CD14-positive monocyte (primary cell): Measurements from ENCODE around the gene TMEM86B. TPM values are rescaled to one million over a fixed set of nuclear protein-coding genes. Genes with fewer than 3 reads are reported as not detected.

Experiments used
- DNase-seq, 3 donors: peaks; one replicate each; pipeline ENCODE4 v3.0.0-alpha.2; 2011 to 2022
- H2AFZ ChIP-seq: 2 replicates; pipeline ENCODE4 v1.6.0; 2012; ENCODE audit warnings: mild to moderate bottlenecking, low read depth, low read length, inconsistent platforms; ENCODE audit not compliant: insufficient read depth, poor library complexity, severe bottlenecking
- H3K27ac ChIP-seq, 2 donors: 1 replicate in 1 of 2; 2 replicates in 1 of 2; pipeline ENCODE4 v1.5.1; 2012 to 2013; ENCODE audit warnings: low read length in 2 of 2, control low read depth in 1 of 2, inconsistent platforms in 1 of 2, low read depth in 1 of 2, mild to moderate bottlenecking in 1 of 2
- H3K27me3 ChIP-seq, 2 donors: one replicate each; pipeline versions ENCODE4 v1.6.0 to v1.6.1; 2011 to 2013; ENCODE audit warnings: low read length in 2 of 2; ENCODE audit not compliant: control insufficient read depth in 2 of 2, insufficient read depth in 2 of 2
- H3K36me3 ChIP-seq, 2 donors: replicated peaks in 1 of 2; 1 replicate in 1 of 2; 2 replicates in 1 of 2; pipeline versions ENCODE4 v1.5.1 to v1.6.1; 2012 to 2013; ENCODE audit warnings: low read length in 2 of 2, control low read depth in 1 of 2, inconsistent platforms in 1 of 2, mild to moderate bottlenecking in 1 of 2; ENCODE audit not compliant: insufficient read depth in 2 of 2, control insufficient read depth in 1 of 2
- H3K4me1 ChIP-seq, 2 donors: 1 replicate in 1 of 2; 2 replicates in 1 of 2; pipeline versions ENCODE4 v1.5.1 to v1.6.1; 2012 to 2013; ENCODE audit warnings: low read length in 2 of 2, control low read depth in 1 of 2, inconsistent platforms in 1 of 2, mild to moderate bottlenecking in 1 of 2, moderate library complexity in 1 of 2; ENCODE audit not compliant: insufficient read depth in 2 of 2, control insufficient read depth in 1 of 2
- H3K4me2 ChIP-seq: replicated peaks from 2 replicates; pipeline ENCODE3; 2012; ENCODE audit warnings: low read length, moderate library complexity, mild to moderate bottlenecking; ENCODE audit not compliant: poor library complexity, severe bottlenecking; ENCODE audit errors: extremely low read depth
- H3K4me3 ChIP-seq, 3 experiments: fragments of 200-600 bp in 1 of 3; sonication (generic) in 1 of 3; replicated peaks in 1 of 3; 1 replicate in 2 of 3; 2 replicates in 1 of 3; pipeline ENCODE4 v1.5.1; 2011 to 2013; ENCODE audit warnings: low read length in 3 of 3, mild to moderate bottlenecking in 3 of 3, control low read depth in 2 of 3, low read depth in 2 of 3, inconsistent platforms in 1 of 3, moderate library complexity in 1 of 3
- H3K79me2 ChIP-seq: 2 replicates; pipeline ENCODE4 v1.6.0; 2012; ENCODE audit warnings: mild to moderate bottlenecking, control low read depth, inconsistent platforms, low read length, moderate library complexity; ENCODE audit not compliant: insufficient read depth
- H3K9ac ChIP-seq: 2 replicates; pipeline ENCODE4 v1.6.0; 2017; ENCODE audit warnings: low read length, mild to moderate bottlenecking; ENCODE audit not compliant: insufficient read depth, poor library complexity, severe bottlenecking
- H3K9me3 ChIP-seq, 2 donors: replicated peaks in 1 of 2; 1 replicate in 1 of 2; 2 replicates in 1 of 2; pipeline versions ENCODE4 v1.5.1 to v1.6.1; 2012 to 2013; ENCODE audit warnings: low read length in 2 of 2, control low read depth in 1 of 2; ENCODE audit not compliant: control insufficient read depth in 1 of 2, insufficient read depth in 1 of 2
- H4K20me1 ChIP-seq: 2 replicates; pipeline ENCODE4 v1.6.0; 2012; ENCODE audit warnings: mild to moderate bottlenecking, low read length, control low read depth, moderate library complexity; ENCODE audit not compliant: insufficient read depth
- H3K27ac Mint-ChIP-seq, 7 donors: one replicate each; pipeline ENCODE4 v1.8.0; 2020; ENCODE audit warnings: mild to moderate bottlenecking in 7 of 7, mixed read lengths in 7 of 7, moderate library complexity in 6 of 7, inconsistent platforms in 2 of 7
- H3K27me3 Mint-ChIP-seq, 3 donors: one replicate each; pipeline ENCODE4 v1.8.0; 2021 to 2022; ENCODE audit warnings: low read depth in 3 of 3, mild to moderate bottlenecking in 3 of 3, mixed read lengths in 3 of 3, moderate library complexity in 3 of 3, inconsistent platforms in 1 of 3
- H3K36me3 Mint-ChIP-seq, 2 donors: one replicate each; pipeline ENCODE4 v1.8.0; 2020; ENCODE audit warnings: mixed read lengths in 2 of 2, inconsistent platforms in 1 of 2, mild to moderate bottlenecking in 1 of 2
- H3K4me1 Mint-ChIP-seq: one replicate; pipeline ENCODE4 v1.8.0; 2020; ENCODE audit warnings: mild to moderate bottlenecking, mixed read lengths
- H3K4me3 Mint-ChIP-seq, 2 donors: one replicate each; pipeline ENCODE4 v1.8.0; 2020; ENCODE audit warnings: mild to moderate bottlenecking in 2 of 2, mixed read lengths in 2 of 2, moderate library complexity in 1 of 2
- H3K9me3 Mint-ChIP-seq, 7 donors: one replicate each; pipeline ENCODE4 v1.8.0; 2020 to 2022; ENCODE audit warnings: mixed read lengths in 7 of 7, mild to moderate bottlenecking in 6 of 7, moderate library complexity in 6 of 7, inconsistent platforms in 2 of 7
- WGBS: methylation state at CpG from one replicate; pipeline ENCODE4 v1.1.5; 2013; ENCODE audit warnings: missing lambda C conversion rate; ENCODE audit not compliant: insufficient coverage; 5-methylcytosine and 5-hydroxymethylcytosine counted together
- intact Hi-C, 2 donors: fragments of 100-400 bp; cut with micrococcal nuclease; formaldehyde crosslinking; loops; one replicate each; pipeline versions ENCODE4 v1.15.0 to v1.15.1; 2023
- polyA plus RNA-seq, 3 donors: library from polyadenylated mRNA; depleted of rRNA in 1 of 3; unstranded in 2 of 3; stranded (reverse) in 1 of 3; fragments of 300-500 nt in 2 of 3; fragments of >200 nt in 1 of 3; fragmentation: Illumina TruSeq in 2 of 3; gene quantifications; 1 replicate in 2 of 3; 2 replicates in 1 of 3; pipeline ENCODE4 v1.2.3, GENCODE V29; 2012 to 2021
- TF ChIP-seq, protein P1 (sequence below): fragments of 200-600 bp; IDR thresholded peaks from one replicate; pipeline ENCODE4 v1.8.0; 2022; ENCODE audit warnings: antibody characterized with exemption, mild to moderate bottlenecking

TMEM86B gene
- polyA plus RNA-seq, 3 donors, result 0.16 to 10.7 (median 0.38) TPM

DNA sequence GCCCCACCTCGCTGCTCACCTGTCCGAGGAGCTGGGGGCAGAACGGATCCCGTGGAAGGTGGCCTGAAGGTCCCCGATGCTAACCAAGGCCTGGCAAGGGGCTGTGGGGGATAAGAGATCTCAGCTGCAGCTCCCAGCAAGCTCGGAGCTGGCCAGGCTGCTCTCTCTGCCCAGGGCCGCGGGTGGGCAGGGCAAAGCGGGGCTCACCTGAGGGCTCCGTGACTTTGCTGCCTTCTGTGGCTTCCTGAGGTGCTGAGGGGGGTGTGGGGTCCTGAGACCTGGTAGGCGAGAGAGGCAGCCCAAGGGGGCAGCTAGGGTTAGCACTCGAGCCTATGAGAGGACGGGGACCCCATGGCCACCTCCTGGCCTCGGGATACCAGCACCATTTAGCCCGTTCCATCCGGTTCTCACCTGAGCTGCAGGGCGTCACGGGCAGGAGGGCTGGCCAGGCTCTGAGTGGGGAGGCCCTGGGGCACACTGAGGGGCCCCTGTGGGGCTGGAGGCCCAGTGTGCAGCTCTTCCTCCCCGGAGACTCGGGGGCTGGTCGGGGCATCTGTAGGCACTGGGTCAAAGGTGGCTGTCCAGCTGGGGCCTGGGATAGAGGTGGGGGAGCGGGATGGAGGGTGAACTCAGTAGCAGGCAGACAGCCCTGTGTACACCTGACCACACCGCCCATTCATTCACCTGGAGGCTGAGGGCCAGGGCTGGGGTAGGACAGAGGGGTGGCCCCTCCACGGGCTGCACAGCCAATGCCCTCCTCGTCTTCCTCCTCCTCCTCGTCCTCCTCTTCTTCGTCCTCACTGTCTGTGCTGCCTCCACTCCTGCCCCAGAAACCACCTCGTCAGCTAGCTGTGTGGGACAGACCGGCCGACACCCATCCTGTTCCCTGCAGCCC, 3.1 kb upstream of the TMEM86B start:
- DNase-seq, result no peak
- peak overlapping the region in 1 of 7 donors; percentile 43 for H3K27ac Mint-ChIP-seq

DNA sequence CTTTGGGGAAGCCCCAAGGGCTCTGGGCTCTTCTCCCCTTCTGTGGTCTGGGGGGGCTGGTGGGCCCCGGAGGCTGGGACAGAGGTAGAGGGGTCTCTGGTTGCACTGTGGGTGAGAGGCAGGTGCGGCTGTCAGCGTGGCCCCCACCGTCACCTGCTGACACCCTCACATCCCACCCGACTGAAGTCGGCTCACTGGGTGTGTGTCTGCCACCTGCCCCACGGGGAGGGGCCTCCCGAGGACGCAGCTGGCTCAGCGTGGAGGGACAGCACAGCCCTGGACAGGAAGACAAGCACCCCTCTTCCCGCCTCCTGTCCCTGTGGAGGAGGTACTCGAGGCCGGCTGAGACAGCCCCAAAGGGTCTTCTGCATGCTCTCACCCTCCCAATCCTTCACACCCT, 2.2 kb upstream of the TMEM86B start:
- 94% methylated on average over 5 of the region's 13 CpGs for WGBS
- H3K4me3 Mint-ChIP-seq, result no peak overlapping the region
- Histone ChIP-seq H3K27me3 (no peaks in the 10 kb centered on the region), H3K27ac (no peak overlapping the region), H3K4me1 (no peaks in the 10 kb centered on the region), H3K4me3 (no peak overlapping the region), H3K9ac (no peak overlapping the region), H3K4me2 (no peak overlapping the region), H2AFZ (no peak overlapping the region), H3K79me2 (peaks cover 20% of the 10 kb centered on the region), H3K36me3 (peaks cover 85 to 95% of the 10 kb centered on the region in 2 donors), H3K9me3 (no peaks in the 10 kb centered on the region), H4K20me1 (peaks cover 98% of the 10 kb centered on the region)
- peaks cover 67 to 87% of the 10 kb centered on the region in 2 donors for H3K36me3 Mint-ChIP-seq
- no peak overlapping the region for H3K27ac Mint-ChIP-seq
- peaks cover 0 to 3% (median 0%) of the 10 kb centered on the region in 3 donors for H3K27me3 Mint-ChIP-seq
- peaks cover 0 to 2% (median 0%) of the 10 kb centered on the region in 7 donors for H3K9me3 Mint-ChIP-seq
- peaks cover 1% of the 10 kb centered on the region for H3K4me1 Mint-ChIP-seq
- TF ChIP-seq, protein P1, sequence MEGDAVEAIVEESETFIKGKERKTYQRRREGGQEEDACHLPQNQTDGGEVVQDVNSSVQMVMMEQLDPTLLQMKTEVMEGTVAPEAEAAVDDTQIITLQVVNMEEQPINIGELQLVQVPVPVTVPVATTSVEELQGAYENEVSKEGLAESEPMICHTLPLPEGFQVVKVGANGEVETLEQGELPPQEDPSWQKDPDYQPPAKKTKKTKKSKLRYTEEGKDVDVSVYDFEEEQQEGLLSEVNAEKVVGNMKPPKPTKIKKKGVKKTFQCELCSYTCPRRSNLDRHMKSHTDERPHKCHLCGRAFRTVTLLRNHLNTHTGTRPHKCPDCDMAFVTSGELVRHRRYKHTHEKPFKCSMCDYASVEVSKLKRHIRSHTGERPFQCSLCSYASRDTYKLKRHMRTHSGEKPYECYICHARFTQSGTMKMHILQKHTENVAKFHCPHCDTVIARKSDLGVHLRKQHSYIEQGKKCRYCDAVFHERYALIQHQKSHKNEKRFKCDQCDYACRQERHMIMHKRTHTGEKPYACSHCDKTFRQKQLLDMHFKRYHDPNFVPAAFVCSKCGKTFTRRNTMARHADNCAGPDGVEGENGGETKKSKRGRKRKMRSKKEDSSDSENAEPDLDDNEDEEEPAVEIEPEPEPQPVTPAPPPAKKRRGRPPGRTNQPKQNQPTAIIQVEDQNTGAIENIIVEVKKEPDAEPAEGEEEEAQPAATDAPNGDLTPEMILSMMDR, result no peak
- intact Hi-C loops, result no loop called here
- no peak for DNase-seq

More for the DNA sequence above, 3.1 kb upstream of the TMEM86B start:
- Histone ChIP-seq H3K36me3 (peaks cover 89 to 97% of the 10 kb centered on the region in 2 donors), H3K4me3 (no peak overlapping the region), H4K20me1 (peaks cover 98% of the 10 kb centered on the region), H3K4me2 (no peak overlapping the region), H3K9ac (no peak overlapping the region), H2AFZ (no peak overlapping the region), H3K4me1 (no peaks in the 10 kb centered on the region), H3K79me2 (peaks cover 26% of the 10 kb centered on the region), H3K27ac (no peak overlapping the region), H3K27me3 (no peaks in the 10 kb centered on the region), H3K9me3 (no peaks in the 10 kb centered on the region)
- intact Hi-C loops, result no loop called here
- Mint-ChIP-seq H3K36me3 (peaks cover 71 to 91% of the 10 kb centered on the region in 2 donors), H3K4me3 (no peak overlapping the region), H3K4me1 (no peaks in the 10 kb centered on the region), H3K9me3 (peaks cover 0 to 4% (median 0%) of the 10 kb centered on the region in 7 donors), H3K27me3 (peaks cover 0 to 2% (median 0%) of the 10 kb centered on the region in 3 donors)
- TF ChIP-seq, protein P1, result no peak
- 97% methylated on average over 24 of the region's 30 CpGs for WGBS
